ENCODE measurements around the gene ADGRG1. TPM values are rescaled to one million over a fixed set of nuclear protein-coding genes. Genes with fewer than 3 reads are reported as not detected.

The ADGRG1 gene
- total RNA-seq, 1 donor from 2014 or later, result 67.1 TPM

- no peak for TF ChIP-seq CTCF (IDR thresholded peaks at IDR 0.05; ENCODE audit: unreplicated experiment)
Observed at GRCh38 chr16:57664662-57665025, 36.2 kb downstream of the ADGRG1 start.

GRCh38 chr16:57665541-57665940 is 37.1 kb downstream of the ADGRG1 start:
- peaks cover 4% of the 10 kb centered on the region for H3K4me1 Mint-ChIP-seq
- no peak overlapping the region for H3K27ac Mint-ChIP-seq
- H3K9me3 Mint-ChIP-seq, result no peaks in the 10 kb centered on the region
- peaks cover 12% of the 10 kb centered on the region for H3K36me3 Mint-ChIP-seq
- no peaks in the 10 kb centered on the region for H3K27me3 Mint-ChIP-seq (ENCODE audit: low read depth)
- H3K4me3 Mint-ChIP-seq, result no peak overlapping the region
- no peak for TF ChIP-seq CTCF (IDR thresholded peaks at IDR 0.05; ENCODE audit: unreplicated experiment)
- no peak for DNase-seq (ENCODE audit: low spot score in 2 of 2, unreplicated experiment in 2 of 2)

More at GRCh38 chr16:57664662-57665025, 36.2 kb downstream of the ADGRG1 start:
- no peak overlapping the region for H3K4me3 Mint-ChIP-seq
- no peak overlapping the region for H3K27ac Mint-ChIP-seq
- no peaks in the 10 kb centered on the region for H3K4me1 Mint-ChIP-seq
- H3K27me3 Mint-ChIP-seq (ENCODE audit: low read depth), result no peaks in the 10 kb centered on the region
- no peaks in the 10 kb centered on the region for H3K9me3 Mint-ChIP-seq
- peaks cover 12% of the 10 kb centered on the region for H3K36me3 Mint-ChIP-seq
- DNase-seq (ENCODE audit: low spot score in 2 of 2, unreplicated experiment in 2 of 2), result no peak

- Mint-ChIP-seq H3K4me1 (peaks cover 4% of the 10 kb centered on the region), H3K4me3 (no peak overlapping the region), H3K36me3 (peaks cover 12% of the 10 kb centered on the region), H3K27ac (no peak overlapping the region), H3K27me3 (ENCODE audit: low read depth) (no peaks in the 10 kb centered on the region), H3K9me3 (no peaks in the 10 kb centered on the region)
- TF ChIP-seq CTCF (IDR thresholded peaks at IDR 0.05; ENCODE audit: unreplicated experiment), result no peak
- no peak for DNase-seq (ENCODE audit: low spot score in 2 of 2, unreplicated experiment in 2 of 2)
Observed at GRCh38 chr16:57666353-57667047, 38.1 kb downstream of the ADGRG1 start.

- no peak overlapping the region for H3K27ac Mint-ChIP-seq
- H3K4me1 Mint-ChIP-seq, result peaks cover 4% of the 10 kb centered on the region
- H3K9me3 Mint-ChIP-seq, result no peaks in the 10 kb centered on the region
- no peak overlapping the region for H3K4me3 Mint-ChIP-seq
- TF ChIP-seq CTCF (IDR thresholded peaks at IDR 0.05; ENCODE audit: unreplicated experiment), result no peak
- DNase-seq (ENCODE audit: low spot score in 2 of 2, unreplicated experiment in 2 of 2), result no peak
- peaks cover 11% of the 10 kb centered on the region for H3K36me3 Mint-ChIP-seq
- H3K27me3 Mint-ChIP-seq (ENCODE audit: low read depth), result no peaks in the 10 kb centered on the region
Observed at GRCh38 chr16:57667048-57667525, 38.7 kb downstream of the ADGRG1 start.

GRCh38 chr16:57667526-57668262 is 39.3 kb downstream of the ADGRG1 start:
- no peak overlapping the region for H3K27ac Mint-ChIP-seq
- H3K27me3 Mint-ChIP-seq (ENCODE audit: low read depth), result no peaks in the 10 kb centered on the region
- TF ChIP-seq CTCF (IDR thresholded peaks at IDR 0.05; ENCODE audit: unreplicated experiment), result no peak
- H3K9me3 Mint-ChIP-seq, result no peaks in the 10 kb centered on the region
- H3K36me3 Mint-ChIP-seq, result peaks cover 11% of the 10 kb centered on the region
- H3K4me1 Mint-ChIP-seq, result peaks cover 4% of the 10 kb centered on the region
- no peak overlapping the region for H3K4me3 Mint-ChIP-seq
- no peak for DNase-seq (ENCODE audit: low spot score in 2 of 2, unreplicated experiment in 2 of 2)
